ENCODE results near the gene PDE4D.

PDE4D gene

GRCh38 chr5:59041355-59041754, 852.2 kb downstream of the PDE4D start:
- Histone ChIP-seq H3K4me3 (ENCODE audit: low read depth, low read length) (no peak overlapping the region), H3K4me1 (ENCODE audit: control insufficient read depth, insufficient read depth, low read length) (peaks cover 5% of the 10 kb centered on the region), H3K36me3 (ENCODE audit: control insufficient read depth, insufficient read depth, low read length) (no peaks in the 10 kb centered on the region), H3K27me3 (ENCODE audit: control insufficient read depth, insufficient read depth, low read length) (peaks cover 36% of the 10 kb centered on the region), H3K9ac (ENCODE audit: low read depth, low read length) (no peak overlapping the region), H3K9me3 (ENCODE audit: control insufficient read depth, insufficient read depth, low read length) (no peaks in the 10 kb centered on the region)

DNA sequence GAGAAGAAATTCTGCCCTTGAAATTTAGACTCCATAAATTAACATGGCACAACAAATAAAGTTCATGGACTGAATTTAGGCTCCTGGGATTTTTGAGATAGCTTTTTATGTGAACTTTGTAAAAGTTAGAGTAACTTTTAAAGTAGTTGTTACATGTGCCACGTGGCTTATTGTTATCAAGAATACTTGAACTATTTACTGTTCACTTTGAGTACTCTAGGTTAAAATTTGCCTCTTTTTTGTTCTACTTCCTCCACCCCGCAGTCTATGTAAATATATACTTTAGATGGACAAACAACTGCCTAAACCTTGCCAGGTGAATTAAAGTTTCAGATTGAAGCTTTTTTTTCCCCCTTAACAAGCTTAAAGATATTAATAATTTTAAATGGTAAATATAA, 852.7 kb downstream of the PDE4D start:
- Histone ChIP-seq H3K9me3 (ENCODE audit: control insufficient read depth, insufficient read depth, low read length) (no peaks in the 10 kb centered on the region), H3K9ac (ENCODE audit: low read depth, low read length) (no peak overlapping the region), H3K27me3 (ENCODE audit: control insufficient read depth, insufficient read depth, low read length) (peaks cover 36% of the 10 kb centered on the region), H3K4me3 (ENCODE audit: low read depth, low read length) (no peak overlapping the region), H3K36me3 (ENCODE audit: control insufficient read depth, insufficient read depth, low read length) (no peaks in the 10 kb centered on the region), H3K4me1 (ENCODE audit: control insufficient read depth, insufficient read depth, low read length) (peaks cover 5% of the 10 kb centered on the region)

- H3K27me3 ChIP-seq (ENCODE audit: control insufficient read depth, insufficient read depth, low read length): peaks cover 36% of the 10 kb centered on the region
- H3K4me1 ChIP-seq (ENCODE audit: control insufficient read depth, insufficient read depth, low read length): peaks cover 5% of the 10 kb centered on the region
- peak overlapping the region; percentile 72 for H3K4me3 ChIP-seq (ENCODE audit: low read depth, low read length)
- no peaks in the 10 kb centered on the region for H3K9me3 ChIP-seq (ENCODE audit: control insufficient read depth, insufficient read depth, low read length)
- H3K36me3 ChIP-seq (ENCODE audit: control insufficient read depth, insufficient read depth, low read length): no peaks in the 10 kb centered on the region
- no peak overlapping the region for H3K9ac ChIP-seq (ENCODE audit: low read depth, low read length)
Measured at GRCh38 chr5:59040024-59040803, 853.3 kb downstream of the PDE4D start.

- H3K27me3 ChIP-seq (ENCODE audit: control insufficient read depth, insufficient read depth, low read length): peaks cover 36% of the 10 kb centered on the region
- no peaks in the 10 kb centered on the region for H3K36me3 ChIP-seq (ENCODE audit: control insufficient read depth, insufficient read depth, low read length)
- peak overlapping the region; percentile 10 for H3K9ac ChIP-seq (ENCODE audit: low read depth, low read length)
- no peaks in the 10 kb centered on the region for H3K9me3 ChIP-seq (ENCODE audit: control insufficient read depth, insufficient read depth, low read length)
- H3K4me1 ChIP-seq (ENCODE audit: control insufficient read depth, insufficient read depth, low read length): peaks cover 5% of the 10 kb centered on the region
- peak overlapping the region; percentile 72 for H3K4me3 ChIP-seq (ENCODE audit: low read depth, low read length)
Measured at GRCh38 chr5:59039296-59040023, 854.1 kb downstream of the PDE4D start.

DNA sequence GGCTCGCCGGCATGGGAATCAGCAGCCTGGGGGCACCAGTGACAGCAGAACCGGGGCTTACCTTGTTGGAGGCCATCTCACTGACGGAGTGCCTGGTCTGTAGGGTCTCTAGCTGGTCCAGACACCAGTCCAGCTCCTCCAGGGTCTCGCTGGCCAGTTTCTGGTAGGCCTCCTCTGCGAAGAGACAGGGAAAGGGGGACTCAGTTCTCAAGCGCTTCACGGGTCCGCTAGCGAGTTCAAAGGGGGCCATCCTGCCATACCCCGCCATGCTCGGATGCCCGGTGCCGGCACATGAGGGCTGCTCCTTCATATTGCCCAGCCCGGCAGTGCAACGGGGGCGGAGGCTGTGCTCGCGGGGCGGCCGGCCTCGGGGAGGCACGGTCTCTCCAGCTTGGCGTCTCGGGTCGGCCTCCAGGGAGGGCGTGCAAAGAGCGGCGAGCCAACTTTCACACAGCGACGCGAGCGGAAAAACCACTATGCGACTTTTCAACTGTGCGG, 854.7 kb downstream of the PDE4D start:
- Histone ChIP-seq H3K27me3 (ENCODE audit: control insufficient read depth, insufficient read depth, low read length) (peaks cover 36% of the 10 kb centered on the region), H3K9ac (ENCODE audit: low read depth, low read length) (peak overlapping the region; percentile 16), H3K9me3 (ENCODE audit: control insufficient read depth, insufficient read depth, low read length) (no peaks in the 10 kb centered on the region), H3K36me3 (ENCODE audit: control insufficient read depth, insufficient read depth, low read length) (no peaks in the 10 kb centered on the region), H3K4me1 (ENCODE audit: control insufficient read depth, insufficient read depth, low read length) (peaks cover 5% of the 10 kb centered on the region), H3K4me3 (ENCODE audit: low read depth, low read length) (peak overlapping the region; percentile 72)

DNA sequence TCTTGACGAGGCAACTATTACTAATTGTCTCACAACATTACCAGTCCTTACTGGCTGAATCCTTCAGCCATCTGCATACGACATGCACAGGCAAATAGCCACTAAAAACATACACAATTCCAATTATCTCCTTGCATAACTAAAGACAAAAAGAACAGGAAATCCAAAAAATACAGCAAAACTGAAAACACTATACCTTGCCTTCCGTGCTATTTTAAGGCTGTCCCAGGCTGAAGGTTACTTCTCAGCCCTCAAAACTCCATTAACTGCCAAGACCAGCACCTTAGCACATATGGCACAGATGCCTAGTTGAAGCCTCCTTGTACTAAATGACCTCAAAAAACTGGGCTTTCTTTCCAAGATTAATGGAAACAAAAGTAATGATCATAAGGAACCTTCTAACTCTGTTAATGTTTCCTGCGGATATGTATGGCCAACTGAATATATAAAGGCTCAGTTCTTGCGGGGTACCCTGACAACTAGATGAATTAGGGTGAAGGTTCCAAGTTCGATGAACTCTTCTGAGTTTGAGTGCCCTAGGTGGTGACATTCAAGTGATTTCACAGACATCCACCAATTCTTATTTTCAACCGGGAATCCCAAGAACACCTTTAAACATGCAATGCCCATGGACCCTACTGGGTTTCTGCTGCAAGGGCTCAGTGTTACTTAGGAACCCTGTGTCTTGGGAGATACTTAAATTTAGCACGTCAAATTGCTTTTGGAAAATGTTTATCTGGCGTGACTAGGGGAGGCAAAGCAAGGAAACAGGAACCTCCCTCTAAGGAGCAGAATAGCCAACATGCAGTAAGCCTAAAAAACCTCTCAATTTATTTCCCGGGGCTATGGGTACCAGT, 855.4 kb downstream of the PDE4D start:
- H3K9ac ChIP-seq (ENCODE audit: low read depth, low read length): peak overlapping the region; percentile 16
- H3K36me3 ChIP-seq (ENCODE audit: control insufficient read depth, insufficient read depth, low read length): no peaks in the 10 kb centered on the region
- H3K9me3 ChIP-seq (ENCODE audit: control insufficient read depth, insufficient read depth, low read length): no peaks in the 10 kb centered on the region
- peak overlapping the region; percentile 72 for H3K4me3 ChIP-seq (ENCODE audit: low read depth, low read length)
- peaks cover 5% of the 10 kb centered on the region for H3K4me1 ChIP-seq (ENCODE audit: control insufficient read depth, insufficient read depth, low read length)
- H3K27me3 ChIP-seq (ENCODE audit: control insufficient read depth, insufficient read depth, low read length): peaks cover 36% of the 10 kb centered on the region

- Histone ChIP-seq H3K9ac (ENCODE audit: low read depth, low read length) (no peak overlapping the region), H3K4me1 (ENCODE audit: control insufficient read depth, insufficient read depth, low read length) (peaks cover 5% of the 10 kb centered on the region), H3K4me3 (ENCODE audit: low read depth, low read length) (no peak overlapping the region), H3K27me3 (ENCODE audit: control insufficient read depth, insufficient read depth, low read length) (peaks cover 36% of the 10 kb centered on the region), H3K9me3 (ENCODE audit: control insufficient read depth, insufficient read depth, low read length) (no peaks in the 10 kb centered on the region), H3K36me3 (ENCODE audit: control insufficient read depth, insufficient read depth, low read length) (no peaks in the 10 kb centered on the region)
Measured at GRCh38 chr5:59037453-59037852, 856.1 kb downstream of the PDE4D start.

DNA sequence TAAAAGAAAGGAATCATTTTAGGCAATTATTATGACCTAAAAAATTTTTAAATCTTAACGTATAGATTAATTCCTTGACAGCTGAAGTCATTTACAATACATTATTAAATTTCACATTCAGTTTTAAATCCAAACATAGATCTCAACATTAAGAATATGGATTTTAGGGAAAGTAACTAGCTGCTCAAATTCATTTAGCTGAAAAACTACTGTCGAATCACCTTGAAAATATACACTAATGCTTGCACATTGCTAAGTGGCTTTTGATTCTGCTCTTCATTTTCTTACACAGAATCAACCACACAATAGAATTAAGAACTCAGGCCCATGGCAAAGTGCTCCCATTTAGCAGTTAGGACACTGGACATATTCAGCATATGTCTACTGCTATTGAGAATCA, 856.5 kb downstream of the PDE4D start:
- H3K36me3 ChIP-seq (ENCODE audit: control insufficient read depth, insufficient read depth, low read length): no peaks in the 10 kb centered on the region
- no peak overlapping the region for H3K9ac ChIP-seq (ENCODE audit: low read depth, low read length)
- H3K4me3 ChIP-seq (ENCODE audit: low read depth, low read length): no peak overlapping the region
- no peaks in the 10 kb centered on the region for H3K9me3 ChIP-seq (ENCODE audit: control insufficient read depth, insufficient read depth, low read length)
- H3K27me3 ChIP-seq (ENCODE audit: control insufficient read depth, insufficient read depth, low read length): peaks cover 36% of the 10 kb centered on the region
- H3K4me1 ChIP-seq (ENCODE audit: control insufficient read depth, insufficient read depth, low read length): peaks cover 5% of the 10 kb centered on the region

DNA sequence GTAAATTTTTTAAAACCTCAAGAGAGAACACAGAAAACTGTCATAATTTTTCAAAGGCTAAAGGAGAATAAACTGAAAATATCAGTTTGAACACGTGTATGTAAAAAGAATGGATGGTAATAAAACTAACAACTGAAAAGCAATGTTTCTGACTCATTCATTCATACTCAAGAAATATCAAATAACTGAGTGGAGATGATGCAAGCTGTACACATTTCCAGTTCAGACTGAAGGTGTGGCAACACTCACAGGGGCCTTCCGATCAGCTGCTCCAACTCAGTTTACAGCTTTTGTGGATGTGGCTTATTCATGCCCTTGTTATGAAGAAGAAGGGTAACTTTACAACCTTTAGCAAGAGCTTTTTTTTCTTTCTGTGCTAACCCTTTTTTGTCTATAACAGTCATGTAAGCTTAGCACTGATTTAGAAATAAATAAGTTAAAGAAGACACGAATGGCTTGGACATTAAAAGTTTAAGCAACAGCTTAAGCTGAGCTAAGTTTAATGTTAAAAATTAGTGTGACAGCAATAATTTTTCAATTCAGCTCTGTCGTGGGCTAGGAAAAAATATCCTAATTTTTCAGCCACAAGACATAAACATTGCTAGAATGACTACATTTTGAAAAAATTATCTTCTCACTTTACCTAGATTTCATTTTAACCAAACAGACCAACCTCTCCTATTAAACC, 857.1 kb downstream of the PDE4D start:
- no peaks in the 10 kb centered on the region for H3K36me3 ChIP-seq (ENCODE audit: control insufficient read depth, insufficient read depth, low read length)
- H3K27me3 ChIP-seq (ENCODE audit: control insufficient read depth, insufficient read depth, low read length): peaks cover 34% of the 10 kb centered on the region
- H3K9me3 ChIP-seq (ENCODE audit: control insufficient read depth, insufficient read depth, low read length): no peaks in the 10 kb centered on the region
- H3K4me3 ChIP-seq (ENCODE audit: low read depth, low read length): no peak overlapping the region
- H3K4me1 ChIP-seq (ENCODE audit: control insufficient read depth, insufficient read depth, low read length): peaks cover 5% of the 10 kb centered on the region
- no peak overlapping the region for H3K9ac ChIP-seq (ENCODE audit: low read depth, low read length)

DNA sequence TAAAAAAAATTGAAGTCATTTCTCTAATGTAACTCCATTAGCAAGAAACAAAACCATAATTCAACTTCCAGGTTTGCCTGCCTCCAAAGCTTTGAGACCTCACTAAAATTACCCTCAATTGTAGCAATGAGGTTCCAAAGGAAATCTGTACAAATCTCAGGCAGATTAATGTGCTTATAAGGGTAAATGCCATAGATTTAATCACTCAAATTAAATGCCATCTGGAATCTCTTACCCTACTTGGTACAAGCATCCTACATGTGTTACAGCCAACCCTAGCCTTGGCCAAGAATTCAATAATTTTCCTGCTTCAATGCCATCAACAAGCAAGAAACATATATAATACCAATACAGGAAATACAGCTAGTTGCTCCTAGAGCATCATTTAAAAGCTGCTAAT, 857.8 kb downstream of the PDE4D start:
- Histone ChIP-seq H3K9me3 (ENCODE audit: control insufficient read depth, insufficient read depth, low read length) (no peaks in the 10 kb centered on the region), H3K27me3 (ENCODE audit: control insufficient read depth, insufficient read depth, low read length) (peaks cover 27% of the 10 kb centered on the region), H3K4me3 (ENCODE audit: low read depth, low read length) (no peak overlapping the region), H3K9ac (ENCODE audit: low read depth, low read length) (no peak overlapping the region), H3K36me3 (ENCODE audit: control insufficient read depth, insufficient read depth, low read length) (no peaks in the 10 kb centered on the region), H3K4me1 (ENCODE audit: control insufficient read depth, insufficient read depth, low read length) (peaks cover 5% of the 10 kb centered on the region)
